Measurements from ENCODE around the gene ITGB1BP2.
"Not testable (repeated sequence)": the region's sequence is repeated elsewhere in the genome, so short reads cannot be mapped to it uniquely, and the experiment has no call there.

The ITGB1BP2 gene

DNA sequence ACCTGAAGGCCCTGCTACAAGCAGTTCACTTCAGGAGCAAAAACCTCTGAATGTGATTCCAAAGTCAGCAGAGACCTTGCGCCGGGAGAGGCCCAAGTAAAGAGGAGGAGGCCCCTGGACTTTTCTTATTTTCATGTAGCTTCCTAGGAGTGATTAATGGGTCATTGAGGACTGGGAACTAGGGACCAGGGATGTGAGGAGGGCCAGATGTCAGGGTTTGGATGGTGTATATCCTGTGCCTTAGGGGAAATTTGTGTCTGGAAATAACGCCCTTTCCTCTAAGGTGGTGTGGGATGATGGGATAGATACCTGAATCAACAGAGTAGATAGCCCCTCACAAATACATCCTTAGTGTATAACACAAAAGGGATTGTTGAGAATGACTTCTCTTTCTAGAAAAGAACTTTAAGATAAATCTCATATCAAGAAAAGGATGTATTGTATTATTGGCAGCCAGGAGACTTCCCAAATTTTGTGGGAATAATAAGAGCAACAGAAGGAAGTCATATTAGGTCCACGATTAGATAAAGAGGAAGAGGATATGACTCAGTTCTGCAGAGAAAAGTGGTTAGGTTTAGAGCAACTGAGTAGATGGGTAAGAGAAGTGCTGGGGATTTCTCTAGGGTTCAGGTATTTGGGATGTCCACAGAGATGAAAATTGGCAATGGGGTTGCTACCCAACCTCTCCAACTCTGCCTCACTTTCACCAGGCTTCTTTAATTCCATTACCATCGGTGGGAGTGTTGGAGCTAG, 1.1 kb downstream of the ITGB1BP2 start:
- DNase-seq, result peak; percentile 21

DNA sequence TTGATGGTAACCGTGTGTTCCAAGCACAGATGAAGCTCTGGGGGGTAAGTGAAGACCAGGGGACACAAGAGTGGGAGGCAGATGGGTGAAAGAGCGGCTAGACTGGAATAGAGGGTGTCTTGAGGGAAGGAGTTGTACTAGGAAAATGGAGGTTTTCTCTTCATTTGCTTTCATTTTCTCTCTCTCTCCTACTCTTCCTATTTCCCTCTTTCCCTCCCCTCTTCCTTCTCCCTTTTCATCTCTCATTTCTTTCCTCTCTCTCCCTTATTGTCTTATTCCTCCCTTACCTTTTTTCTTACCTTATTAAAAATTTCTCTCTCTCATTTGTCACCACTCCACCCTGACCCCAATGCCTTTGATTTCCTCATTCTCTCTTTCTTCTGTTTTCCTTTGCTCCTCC, 3.0 kb downstream of the ITGB1BP2 start:
- no peak for DNase-seq

DNA sequence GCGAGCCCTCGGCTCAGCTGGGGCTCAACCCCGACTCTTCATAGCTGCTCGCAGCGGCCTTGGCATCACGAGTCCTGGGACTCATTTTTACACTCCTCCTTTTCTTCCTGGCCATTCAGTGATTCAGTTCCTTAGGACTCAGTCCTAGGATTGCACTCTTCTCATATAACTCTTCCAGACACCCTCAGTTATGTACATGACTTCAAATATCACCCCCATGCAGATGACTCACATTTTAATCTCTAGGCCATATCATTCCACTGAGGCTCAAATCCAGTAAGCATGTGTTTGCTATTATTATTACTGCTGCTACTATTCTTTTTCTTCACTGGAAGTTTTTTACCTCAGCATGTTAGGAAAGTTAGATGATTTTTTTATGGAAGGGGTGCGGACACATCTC, 14.4 kb downstream of the ITGB1BP2 start:
- DNase-seq, result no peak

- DNase-seq, result not testable (repeated sequence)
These were observed 15.4 kb downstream of the ITGB1BP2 start for GRCh38 chrX:71316959-71317358.

GRCh38 chrX:71320126-71320525, 18.6 kb downstream of the ITGB1BP2 start:
- no peak for DNase-seq

DNA sequence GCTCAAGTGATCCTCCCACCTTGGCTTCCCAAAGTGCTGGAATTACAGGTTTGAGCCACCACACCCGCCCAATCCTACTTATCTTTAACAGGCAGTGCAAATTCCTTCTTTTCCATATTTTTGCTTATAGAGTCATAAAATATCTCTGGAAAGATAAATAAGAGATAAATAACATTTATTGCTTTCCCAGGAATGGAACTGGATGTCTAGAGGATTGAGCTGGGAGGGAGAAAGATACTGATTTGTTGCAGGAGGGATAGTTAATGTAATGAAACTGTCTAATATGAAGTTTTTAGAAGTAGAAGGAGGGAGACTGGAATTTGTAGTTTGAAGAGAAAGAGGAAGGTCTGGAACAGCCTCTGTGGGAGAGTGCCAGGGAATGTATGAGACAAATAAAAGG, 20.2 kb downstream of the ITGB1BP2 start:
- no peak for DNase-seq

GRCh38 chrX:71324452-71324851, 22.9 kb downstream of the ITGB1BP2 start:
- DNase-seq, result not testable (repeated sequence)

DNA sequence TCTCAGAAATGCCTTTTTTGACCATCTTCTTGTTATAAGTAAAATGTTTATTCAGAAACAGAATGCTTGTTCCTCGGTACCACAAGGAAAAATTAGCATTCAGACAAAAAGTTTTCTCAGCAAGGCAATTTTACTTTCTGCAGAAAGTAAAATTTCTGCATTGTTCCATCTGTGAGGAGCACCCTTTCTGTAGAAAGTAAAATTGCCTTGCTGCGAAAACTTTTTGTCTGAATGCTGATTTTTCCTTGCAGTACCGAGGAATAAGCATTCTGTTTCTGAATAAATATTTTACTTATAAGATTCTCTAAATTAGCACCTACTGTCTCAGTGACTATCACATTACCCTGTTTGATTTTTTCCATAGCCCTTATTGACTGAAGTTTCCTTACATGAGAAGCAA, 24.8 kb downstream of the ITGB1BP2 start:
- no peak for DNase-seq

DNA sequence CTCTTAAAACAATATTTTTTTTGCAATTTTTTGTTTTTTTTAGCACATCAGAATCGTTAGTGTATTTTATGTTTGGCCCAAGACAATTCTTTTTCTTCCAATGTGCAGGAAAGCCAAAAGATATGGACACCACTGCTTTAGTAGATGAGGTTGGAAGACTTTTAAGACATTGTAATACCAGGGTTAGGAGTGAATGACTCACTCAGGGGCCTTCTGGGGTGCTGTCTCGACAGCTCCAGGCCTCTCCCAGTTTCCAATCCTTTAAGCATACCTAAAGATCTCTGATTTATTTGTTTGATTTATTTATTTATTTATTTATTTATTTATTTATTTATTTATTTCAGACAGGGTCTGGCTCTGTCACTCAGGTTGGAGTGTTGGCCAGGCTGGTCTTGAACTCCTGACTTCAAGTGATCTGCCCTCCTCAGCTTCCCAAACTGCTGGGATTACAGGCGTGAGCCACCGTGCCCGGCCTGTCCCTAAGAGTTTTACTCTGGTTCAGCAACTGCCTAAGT, 47.7 kb downstream of the ITGB1BP2 start:
- DNase-seq, result not testable (repeated sequence)

DNA sequence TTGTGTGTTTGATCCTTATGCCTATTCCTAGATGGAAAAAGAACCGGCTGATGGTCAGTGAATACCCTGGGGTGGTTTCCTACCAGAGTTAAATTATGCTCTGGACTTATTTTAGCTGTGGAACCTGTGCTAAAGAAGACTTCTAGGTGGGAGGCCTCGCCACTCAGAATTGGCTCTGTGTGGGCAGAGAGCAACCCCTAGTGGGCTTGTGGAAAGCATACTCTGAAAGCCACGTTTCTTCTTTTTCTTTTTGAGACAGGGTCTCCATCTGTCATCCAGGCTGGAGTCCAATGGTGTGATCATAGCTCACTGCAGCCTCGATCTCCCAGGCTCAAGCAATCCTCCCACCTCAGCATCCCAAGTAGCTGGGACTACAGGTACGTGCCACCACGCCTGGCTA, 48.3 kb downstream of the ITGB1BP2 start:
- not testable (repeated sequence) for DNase-seq

- DNase-seq, result not testable (repeated sequence)
These were observed 50.9 kb downstream of the ITGB1BP2 start for GRCh38 chrX:71352439-71352838.
